CD14-positive monocyte (primary cell): Measurements from ENCODE around the gene STK32B. TPM values are rescaled to one million over a fixed set of nuclear protein-coding genes. Genes with fewer than 3 reads are reported as not detected.
A peak's percentile ranks its signal among the peaks of the same experiment; 100 is the strongest.

Experiments
- DNase-seq, 3 donors: peaks; one replicate each; pipeline ENCODE4 v3.0.0-alpha.2; 2011 to 2022
- H2AFZ ChIP-seq: 2 replicates; pipeline ENCODE4 v1.6.0; 2012; ENCODE audit warnings: mild to moderate bottlenecking, low read depth, low read length, inconsistent platforms; ENCODE audit not compliant: insufficient read depth, poor library complexity, severe bottlenecking
- H3K27ac ChIP-seq, 2 donors: 1 replicate in 1 of 2; 2 replicates in 1 of 2; pipeline ENCODE4 v1.5.1; 2012 to 2013; ENCODE audit warnings: low read length in 2 of 2, control low read depth in 1 of 2, inconsistent platforms in 1 of 2, low read depth in 1 of 2, mild to moderate bottlenecking in 1 of 2
- H3K27me3 ChIP-seq, 2 donors: one replicate each; pipeline versions ENCODE4 v1.6.0 to v1.6.1; 2011 to 2013; ENCODE audit warnings: low read length in 2 of 2; ENCODE audit not compliant: control insufficient read depth in 2 of 2, insufficient read depth in 2 of 2
- H3K36me3 ChIP-seq, 2 donors: replicated peaks in 1 of 2; 1 replicate in 1 of 2; 2 replicates in 1 of 2; pipeline versions ENCODE4 v1.5.1 to v1.6.1; 2012 to 2013; ENCODE audit warnings: low read length in 2 of 2, control low read depth in 1 of 2, inconsistent platforms in 1 of 2, mild to moderate bottlenecking in 1 of 2; ENCODE audit not compliant: insufficient read depth in 2 of 2, control insufficient read depth in 1 of 2
- H3K4me1 ChIP-seq, 2 donors: 1 replicate in 1 of 2; 2 replicates in 1 of 2; pipeline versions ENCODE4 v1.5.1 to v1.6.1; 2012 to 2013; ENCODE audit warnings: low read length in 2 of 2, control low read depth in 1 of 2, inconsistent platforms in 1 of 2, mild to moderate bottlenecking in 1 of 2, moderate library complexity in 1 of 2; ENCODE audit not compliant: insufficient read depth in 2 of 2, control insufficient read depth in 1 of 2
- H3K4me2 ChIP-seq: replicated peaks from 2 replicates; pipeline ENCODE3; 2012; ENCODE audit warnings: low read length, moderate library complexity, mild to moderate bottlenecking; ENCODE audit not compliant: poor library complexity, severe bottlenecking; ENCODE audit errors: extremely low read depth
- H3K4me3 ChIP-seq, 3 experiments: fragments of 200-600 bp in 1 of 3; sonication (generic) in 1 of 3; replicated peaks in 1 of 3; 1 replicate in 2 of 3; 2 replicates in 1 of 3; pipeline ENCODE4 v1.5.1; 2011 to 2013; ENCODE audit warnings: low read length in 3 of 3, mild to moderate bottlenecking in 3 of 3, control low read depth in 2 of 3, low read depth in 2 of 3, inconsistent platforms in 1 of 3, moderate library complexity in 1 of 3
- H3K79me2 ChIP-seq: 2 replicates; pipeline ENCODE4 v1.6.0; 2012; ENCODE audit warnings: mild to moderate bottlenecking, control low read depth, inconsistent platforms, low read length, moderate library complexity; ENCODE audit not compliant: insufficient read depth
- H3K9ac ChIP-seq: 2 replicates; pipeline ENCODE4 v1.6.0; 2017; ENCODE audit warnings: low read length, mild to moderate bottlenecking; ENCODE audit not compliant: insufficient read depth, poor library complexity, severe bottlenecking
- H3K9me3 ChIP-seq, 2 donors: replicated peaks in 1 of 2; 1 replicate in 1 of 2; 2 replicates in 1 of 2; pipeline versions ENCODE4 v1.5.1 to v1.6.1; 2012 to 2013; ENCODE audit warnings: low read length in 2 of 2, control low read depth in 1 of 2; ENCODE audit not compliant: control insufficient read depth in 1 of 2, insufficient read depth in 1 of 2
- H4K20me1 ChIP-seq: 2 replicates; pipeline ENCODE4 v1.6.0; 2012; ENCODE audit warnings: mild to moderate bottlenecking, low read length, control low read depth, moderate library complexity; ENCODE audit not compliant: insufficient read depth
- H3K27ac Mint-ChIP-seq, 7 donors: one replicate each; pipeline ENCODE4 v1.8.0; 2020; ENCODE audit warnings: mild to moderate bottlenecking in 7 of 7, mixed read lengths in 7 of 7, moderate library complexity in 6 of 7, inconsistent platforms in 2 of 7
- H3K27me3 Mint-ChIP-seq, 3 donors: one replicate each; pipeline ENCODE4 v1.8.0; 2021 to 2022; ENCODE audit warnings: low read depth in 3 of 3, mild to moderate bottlenecking in 3 of 3, mixed read lengths in 3 of 3, moderate library complexity in 3 of 3, inconsistent platforms in 1 of 3
- H3K36me3 Mint-ChIP-seq, 2 donors: one replicate each; pipeline ENCODE4 v1.8.0; 2020; ENCODE audit warnings: mixed read lengths in 2 of 2, inconsistent platforms in 1 of 2, mild to moderate bottlenecking in 1 of 2
- H3K4me1 Mint-ChIP-seq: one replicate; pipeline ENCODE4 v1.8.0; 2020; ENCODE audit warnings: mild to moderate bottlenecking, mixed read lengths
- H3K4me3 Mint-ChIP-seq, 2 donors: one replicate each; pipeline ENCODE4 v1.8.0; 2020; ENCODE audit warnings: mild to moderate bottlenecking in 2 of 2, mixed read lengths in 2 of 2, moderate library complexity in 1 of 2
- H3K9me3 Mint-ChIP-seq, 7 donors: one replicate each; pipeline ENCODE4 v1.8.0; 2020 to 2022; ENCODE audit warnings: mixed read lengths in 7 of 7, mild to moderate bottlenecking in 6 of 7, moderate library complexity in 6 of 7, inconsistent platforms in 2 of 7
- CTCF ChIP-seq: fragments of 200-600 bp; IDR thresholded peaks from one replicate; pipeline ENCODE4 v1.8.0; 2022; ENCODE audit warnings: antibody characterized with exemption, mild to moderate bottlenecking
- WGBS: methylation state at CpG from one replicate; pipeline ENCODE4 v1.1.5; 2013; ENCODE audit warnings: missing lambda C conversion rate; ENCODE audit not compliant: insufficient coverage; 5-methylcytosine and 5-hydroxymethylcytosine counted together
- intact Hi-C, 2 donors: fragments of 100-400 bp; cut with micrococcal nuclease; formaldehyde crosslinking; loops; one replicate each; pipeline versions ENCODE4 v1.15.0 to v1.15.1; 2023
- polyA plus RNA-seq, 3 donors: library from polyadenylated mRNA; depleted of rRNA in 1 of 3; unstranded in 2 of 3; stranded (reverse) in 1 of 3; fragments of 300-500 nt in 2 of 3; fragments of >200 nt in 1 of 3; fragmentation: Illumina TruSeq in 2 of 3; gene quantifications; 1 replicate in 2 of 3; 2 replicates in 1 of 3; pipeline ENCODE4 v1.2.3, GENCODE V29; 2012 to 2021

STK32B gene
- polyA plus RNA-seq, 3 donors: 0.61 to 1.7 (median 0.75) TPM

- Mint-ChIP-seq H3K4me3 (no peak overlapping the region), H3K4me1 (no peaks in the 10 kb centered on the region), H3K36me3 (no peaks in the 10 kb centered on the region), H3K9me3 (peaks cover 0 to 3% (median 2%) of the 10 kb centered on the region in 7 donors), H3K27me3 (no peaks in the 10 kb centered on the region), H3K27ac (no peak overlapping the region)
- intact Hi-C loops: no loop called here
- no peaks in the 10 kb centered on the region for H3K36me3 ChIP-seq
- no peaks in the 10 kb centered on the region for H3K27me3 ChIP-seq
- WGBS: 100% methylated on average over 1 of the region's 3 CpGs
- no peaks in the 10 kb centered on the region for H3K4me1 ChIP-seq
- H3K4me2 ChIP-seq: no peak overlapping the region
- H3K27ac ChIP-seq: no peak overlapping the region
- H3K9me3 ChIP-seq: no peaks in the 10 kb centered on the region
- TF ChIP-seq CTCF: no peak
- H3K79me2 ChIP-seq: no peaks in the 10 kb centered on the region
- H2AFZ ChIP-seq: no peak overlapping the region
- no peaks in the 10 kb centered on the region for H4K20me1 ChIP-seq
- no peak for DNase-seq
- no peak overlapping the region for H3K4me3 ChIP-seq
- H3K9ac ChIP-seq: no peak overlapping the region
Measured at GRCh38 chr4:5526080-5526846, 475.0 kb downstream of the STK32B start.

- no peak overlapping the region for H3K9ac ChIP-seq
- no CpG with 5 or more reads among the region's 3 CpGs for WGBS
- no peaks in the 10 kb centered on the region for H3K4me1 Mint-ChIP-seq
Measured at GRCh38 chr4:5527211-5527610, 475.9 kb downstream of the STK32B start.

More at GRCh38 chr4:5527211-5527610, 475.9 kb downstream of the STK32B start:
- Histone ChIP-seq H3K27ac (no peak overlapping the region), H3K27me3 (no peaks in the 10 kb centered on the region), H3K4me2 (no peak overlapping the region), H3K4me1 (no peaks in the 10 kb centered on the region), H4K20me1 (no peaks in the 10 kb centered on the region), H3K9me3 (no peaks in the 10 kb centered on the region), H3K79me2 (no peaks in the 10 kb centered on the region), H2AFZ (no peak overlapping the region), H3K36me3 (no peaks in the 10 kb centered on the region), H3K4me3 (no peak overlapping the region)
- Mint-ChIP-seq H3K4me3 (no peak overlapping the region), H3K27me3 (no peaks in the 10 kb centered on the region), H3K36me3 (no peaks in the 10 kb centered on the region), H3K27ac (peak overlapping the region in 1 of 7 donors; percentile 11), H3K9me3 (peaks cover 0 to 3% (median 2%) of the 10 kb centered on the region in 7 donors)
- intact Hi-C loops: no loop called here
- no peak for DNase-seq
- no peak for TF ChIP-seq CTCF
